RWPE2 (cell line): ENCODE data around the gene NPHP4.

ENCODE experiments used
- ATAC-seq: fragments of 200-7000 bp; cut with Tn5 transposase; 3 replicates; pipeline ENCODE4 v1.9.1; 2021; ENCODE audit warnings: low read depth
- DNase-seq: peaks from one replicate; pipeline ENCODE4 v3.0.0-alpha.2; 2020; ENCODE audit warnings: low spot score
- H3K27ac ChIP-seq: fragments of 450-650 bp; 2 replicates; pipeline ENCODE4 v1.5.1; 2017; ENCODE audit warnings: mild to moderate bottlenecking; ENCODE audit not compliant: poor library complexity, severe bottlenecking
- H3K27me3 ChIP-seq: fragments of 250-450 bp; sonication (Bioruptor Pico); 2 replicates; pipeline ENCODE4 v1.5.1; 2021; ENCODE audit warnings: mild to moderate bottlenecking, moderate library complexity; ENCODE audit not compliant: insufficient read depth, poor library complexity, severe bottlenecking
- H3K36me3 ChIP-seq: fragments of 250-450 bp; sonication (Bioruptor Pico); 2 replicates; pipeline ENCODE4 v1.5.1; 2020; ENCODE audit warnings: low read depth, mild to moderate bottlenecking, moderate library complexity
- H3K4me1 ChIP-seq: fragments of 250-450 bp; sonication (Bioruptor Pico); 2 replicates; pipeline ENCODE4 v1.5.1; 2021; ENCODE audit warnings: mild to moderate bottlenecking, moderate library complexity; ENCODE audit not compliant: insufficient read depth, poor library complexity, severe bottlenecking
- H3K4me3 ChIP-seq: fragments of 250-450 bp; sonication (Bioruptor Pico); 2 replicates; pipeline ENCODE4 v1.5.1; 2021; ENCODE audit warnings: mild to moderate bottlenecking, moderate library complexity; ENCODE audit not compliant: severe bottlenecking
- H3K9me3 ChIP-seq: fragments of 250-450 bp; sonication (Bioruptor Pico); 2 replicates; pipeline ENCODE4 v1.5.1; 2021; ENCODE audit warnings: mild to moderate bottlenecking, moderate library complexity; ENCODE audit not compliant: severe bottlenecking
- CTCF ChIP-seq: fragments of 450-650 bp; IDR thresholded peaks from one replicate; pipeline ENCODE4 v1.5.1; 2017; ENCODE audit warnings: mild to moderate bottlenecking, moderate library complexity; ENCODE audit not compliant: poor library complexity, severe bottlenecking

Gene NPHP4

GRCh38 chr1:5865774-5866173, 126.5 kb downstream of the NPHP4 start:
- Histone ChIP-seq H3K9me3 (no peaks in the 10 kb centered on the region), H3K4me1 (no peaks in the 10 kb centered on the region), H3K4me3 (no peak overlapping the region), H3K36me3 (no peaks in the 10 kb centered on the region), H3K27me3 (no peaks in the 10 kb centered on the region), H3K27ac (no peak overlapping the region)
- no peak for DNase-seq
- ATAC-seq, result no peak
- TF ChIP-seq CTCF, result no peak

GRCh38 chr1:5865056-5865455, 127.2 kb downstream of the NPHP4 start:
- no peaks in the 10 kb centered on the region for H3K9me3 ChIP-seq
- no peak overlapping the region for H3K27ac ChIP-seq
- H3K4me1 ChIP-seq, result no peaks in the 10 kb centered on the region
- no peak overlapping the region for H3K4me3 ChIP-seq
- H3K27me3 ChIP-seq, result no peaks in the 10 kb centered on the region
- H3K36me3 ChIP-seq, result no peaks in the 10 kb centered on the region
- TF ChIP-seq CTCF, result no peak
- ATAC-seq (no peak), DNase-seq (no peak)

GRCh38 chr1:5864256-5864655, 128.0 kb downstream of the NPHP4 start:
- ATAC-seq (no peak), DNase-seq (no peak)
- no peaks in the 10 kb centered on the region for H3K4me1 ChIP-seq
- no peaks in the 10 kb centered on the region for H3K27me3 ChIP-seq
- no peak for TF ChIP-seq CTCF
- H3K27ac ChIP-seq, result no peak overlapping the region
- no peak overlapping the region for H3K4me3 ChIP-seq
- H3K9me3 ChIP-seq, result no peaks in the 10 kb centered on the region
- no peaks in the 10 kb centered on the region for H3K36me3 ChIP-seq

- Histone ChIP-seq H3K27ac (no peak overlapping the region), H3K27me3 (no peaks in the 10 kb centered on the region), H3K36me3 (no peaks in the 10 kb centered on the region), H3K9me3 (no peaks in the 10 kb centered on the region), H3K4me1 (no peaks in the 10 kb centered on the region), H3K4me3 (no peak overlapping the region)
- ATAC-seq (no peak), DNase-seq (no peak)
- TF ChIP-seq CTCF, result no peak
These were observed 129.0 kb downstream of the NPHP4 start for GRCh38 chr1:5863238-5863637.

GRCh38 chr1:5861871-5862825, 130.1 kb downstream of the NPHP4 start:
- no peaks in the 10 kb centered on the region for H3K36me3 ChIP-seq
- H3K4me3 ChIP-seq, result no peak overlapping the region
- no peaks in the 10 kb centered on the region for H3K27me3 ChIP-seq
- H3K27ac ChIP-seq, result no peak overlapping the region
- H3K4me1 ChIP-seq, result no peaks in the 10 kb centered on the region
- DNase-seq, result no peak
- TF ChIP-seq CTCF, result no peak
- H3K9me3 ChIP-seq, result no peaks in the 10 kb centered on the region
- ATAC-seq, result no peak
